ENCODE results near the gene FXYD6.
"Not testable (repeated sequence)": the region's sequence is repeated elsewhere in the genome, so short reads cannot be mapped to it uniquely, and the experiment has no call there.

The FXYD6 gene

DNA sequence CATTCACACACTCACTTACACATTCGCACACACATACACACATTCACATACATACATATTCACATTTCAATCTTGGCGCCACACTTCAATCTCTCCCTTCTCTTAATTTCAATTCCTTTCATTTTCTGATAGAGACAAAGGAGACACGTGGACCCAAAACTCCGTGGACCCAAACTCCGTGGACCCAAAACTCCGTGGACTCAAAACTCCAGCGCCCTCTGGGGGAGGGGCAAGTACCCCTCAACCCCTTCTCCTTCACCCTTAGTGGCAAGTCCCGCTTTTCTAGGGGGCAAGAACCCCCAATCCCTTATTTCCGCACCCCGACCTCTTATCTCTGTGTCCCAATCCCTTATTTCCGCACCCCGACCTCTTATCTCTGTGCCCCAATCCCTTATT lies 66.4 kb downstream of the FXYD6 start:
- DNase-seq = not testable (repeated sequence)

DNA sequence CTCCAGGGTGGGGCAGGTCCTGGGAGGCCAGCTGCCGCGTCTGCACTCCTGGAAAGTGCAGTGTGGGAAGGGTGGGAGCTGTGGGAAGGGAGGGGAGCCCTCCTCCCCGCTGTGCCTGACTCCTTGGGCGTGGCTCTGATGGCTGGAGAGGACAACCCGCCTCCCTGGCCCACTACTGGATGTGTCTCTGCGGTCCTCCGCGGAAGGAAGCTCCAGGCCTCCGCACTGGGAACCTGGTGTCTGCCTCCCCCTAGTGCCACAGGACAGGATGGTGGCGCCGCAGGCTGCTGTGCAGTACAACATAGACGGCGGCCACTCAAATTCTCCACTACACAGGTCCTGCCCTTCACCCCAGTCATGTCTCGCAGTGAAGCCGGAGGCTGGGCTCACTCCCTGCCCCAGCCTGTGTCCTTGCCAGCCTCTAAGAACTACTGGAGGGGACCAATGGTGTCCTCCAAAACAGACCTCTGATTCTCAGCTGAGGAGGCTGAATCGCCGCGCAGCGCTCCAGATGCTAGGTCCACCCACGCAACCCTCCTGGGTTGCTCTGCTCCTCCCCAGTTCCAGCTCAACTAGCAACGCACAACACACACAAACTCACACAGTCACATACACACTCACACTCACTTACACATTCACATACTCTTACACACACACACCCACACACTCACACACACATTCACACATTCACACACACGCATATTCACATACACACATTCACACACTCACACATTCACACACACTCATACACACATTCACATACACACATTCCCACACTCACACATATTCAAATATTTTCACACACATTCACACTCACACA lies 67.0 kb downstream of the FXYD6 start:
- peak; percentile 76 to 81 for DNase-seq

DNA sequence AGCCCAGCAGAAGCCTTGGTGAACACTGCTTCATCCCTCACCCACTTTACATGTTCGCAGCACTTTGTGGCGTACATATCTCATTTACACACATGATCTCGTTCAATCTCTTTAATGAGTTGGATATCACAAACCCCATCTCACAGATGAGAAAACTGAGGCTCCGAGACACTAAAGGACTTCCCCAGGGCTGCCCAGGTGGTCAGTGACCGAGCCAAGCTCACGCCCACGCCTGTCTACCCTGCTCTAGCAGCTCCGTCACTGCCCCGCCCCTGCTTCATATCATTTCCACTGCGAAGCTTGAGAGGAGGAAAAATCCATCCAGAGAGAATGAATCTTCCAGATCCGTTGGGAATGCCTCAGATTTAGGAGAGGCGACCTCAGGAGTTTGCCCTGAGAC lies 67.7 kb downstream of the FXYD6 start:
- DNase-seq = no peak

DNA sequence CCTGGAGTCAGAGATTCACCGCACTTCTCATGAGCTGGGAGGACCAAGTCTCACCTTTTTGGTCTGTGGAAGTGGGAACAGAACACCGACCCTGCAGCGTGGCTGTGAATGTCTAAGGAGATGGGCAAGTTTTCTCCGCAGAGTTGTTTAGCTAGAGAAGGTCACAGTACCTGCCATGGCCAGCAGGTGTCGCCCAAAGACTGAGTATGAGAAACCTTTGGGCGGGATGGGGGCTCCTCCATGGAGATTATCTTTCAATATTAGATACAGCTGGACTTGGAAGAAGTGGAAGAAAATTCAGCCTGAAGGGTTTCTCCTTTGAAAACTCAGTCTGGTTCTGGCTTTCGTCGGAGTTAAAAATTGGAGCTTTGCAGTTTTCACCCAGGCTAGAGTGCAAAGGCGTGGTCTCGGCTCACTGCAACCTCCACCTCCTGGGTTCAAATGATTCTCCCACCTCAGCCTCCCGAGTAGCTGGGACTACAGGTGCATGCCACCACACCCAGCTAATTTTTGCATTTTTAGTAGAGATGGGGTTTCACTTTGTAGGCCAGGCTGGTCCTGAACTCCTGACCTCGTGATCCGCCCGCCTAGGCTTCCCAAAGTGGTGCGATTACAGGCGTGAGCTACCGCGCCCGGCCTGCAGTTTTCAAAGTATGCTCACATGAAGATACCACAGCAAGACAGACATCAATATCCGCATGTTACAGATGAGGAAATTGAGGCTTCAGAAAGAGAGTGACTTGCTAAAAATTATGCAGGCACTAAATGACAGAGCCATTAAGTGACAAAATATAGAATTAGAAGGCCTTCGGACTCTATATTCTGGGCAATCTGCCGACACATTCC lies 68.8 kb downstream of the FXYD6 start:
- peak in 1 of 2 donors; percentile 95 for DNase-seq

DNA sequence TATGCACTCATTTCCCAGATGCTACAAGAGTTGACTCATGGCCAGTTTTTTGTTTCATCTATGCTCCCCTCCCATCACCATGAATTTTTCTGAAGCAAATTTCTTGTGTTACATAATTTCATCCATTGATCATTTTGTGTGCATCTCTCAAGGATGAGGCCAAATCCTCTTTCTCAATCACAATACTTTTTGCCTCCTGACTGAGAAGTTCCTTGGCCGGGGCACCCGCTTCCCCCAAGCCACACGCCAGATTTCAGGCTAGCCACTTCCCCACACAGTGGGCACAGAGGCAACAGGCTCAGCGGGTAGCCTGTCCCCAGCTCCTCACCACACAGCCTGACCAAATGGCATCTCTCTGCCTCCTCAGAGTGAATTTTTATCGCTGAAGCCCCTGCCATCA lies 69.6 kb downstream of the FXYD6 start:
- peak; percentile 72 to 82 for DNase-seq

DNA sequence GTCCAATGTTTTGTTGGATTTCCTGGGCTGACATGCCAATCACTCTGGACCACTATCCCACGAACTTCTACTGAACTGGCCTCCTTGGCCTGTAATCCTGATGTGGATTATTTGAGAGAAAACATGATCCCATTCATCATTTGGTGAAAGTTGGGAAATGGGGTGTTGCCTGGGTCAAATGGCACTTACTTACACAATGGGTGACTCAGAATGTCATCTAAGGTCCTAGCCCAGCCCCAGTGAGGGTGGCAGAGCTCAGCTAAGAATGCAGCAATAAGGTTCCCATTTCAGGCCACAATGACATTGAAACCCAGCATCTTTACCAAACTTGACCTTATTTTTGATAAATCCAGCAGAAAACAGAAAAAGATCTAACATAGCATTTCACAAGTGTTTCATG lies 71.4 kb downstream of the FXYD6 start:
- DNase-seq = peak; percentile 89 to 91

DNA sequence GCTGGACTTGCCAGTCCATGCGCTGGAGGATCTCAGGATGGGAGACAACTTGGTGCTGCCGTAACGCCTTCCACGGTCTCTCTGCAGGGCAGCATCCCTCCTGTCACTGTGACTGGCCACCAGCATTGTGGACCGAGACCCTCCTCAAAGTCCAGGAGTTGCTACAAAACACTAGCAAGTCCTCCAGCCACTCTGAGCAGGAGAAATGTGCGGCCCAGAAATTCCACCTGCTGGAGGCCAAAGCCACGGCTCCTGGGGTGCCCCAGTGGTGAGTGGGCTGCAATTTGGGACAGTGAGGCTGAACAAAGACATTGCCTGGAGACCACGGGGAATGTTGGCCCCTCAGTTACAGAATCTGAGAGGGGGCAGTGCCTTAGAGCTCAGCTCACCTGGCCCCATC lies 72.6 kb downstream of the FXYD6 start:
- no peak for DNase-seq

DNA sequence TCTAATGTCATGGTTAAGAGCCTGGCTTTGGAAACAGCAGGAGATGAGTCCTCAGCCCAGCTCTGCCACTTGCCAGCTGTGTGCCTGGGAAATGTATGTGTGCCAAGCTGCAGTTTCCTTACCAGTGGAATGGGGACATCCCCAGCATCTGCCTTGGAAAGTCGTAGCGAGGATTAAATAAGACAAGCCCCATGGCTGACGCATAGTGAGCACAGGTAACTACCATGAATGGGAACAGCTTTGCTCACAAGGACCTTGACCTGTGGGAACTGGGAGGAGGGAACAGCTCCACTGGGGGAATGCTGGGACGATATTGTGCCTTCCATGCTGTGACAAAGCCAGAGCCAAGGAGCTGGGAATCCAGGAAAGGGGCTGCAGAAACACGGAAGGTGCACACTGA lies 76.8 kb downstream of the FXYD6 start:
- DNase-seq = no peak

DNA sequence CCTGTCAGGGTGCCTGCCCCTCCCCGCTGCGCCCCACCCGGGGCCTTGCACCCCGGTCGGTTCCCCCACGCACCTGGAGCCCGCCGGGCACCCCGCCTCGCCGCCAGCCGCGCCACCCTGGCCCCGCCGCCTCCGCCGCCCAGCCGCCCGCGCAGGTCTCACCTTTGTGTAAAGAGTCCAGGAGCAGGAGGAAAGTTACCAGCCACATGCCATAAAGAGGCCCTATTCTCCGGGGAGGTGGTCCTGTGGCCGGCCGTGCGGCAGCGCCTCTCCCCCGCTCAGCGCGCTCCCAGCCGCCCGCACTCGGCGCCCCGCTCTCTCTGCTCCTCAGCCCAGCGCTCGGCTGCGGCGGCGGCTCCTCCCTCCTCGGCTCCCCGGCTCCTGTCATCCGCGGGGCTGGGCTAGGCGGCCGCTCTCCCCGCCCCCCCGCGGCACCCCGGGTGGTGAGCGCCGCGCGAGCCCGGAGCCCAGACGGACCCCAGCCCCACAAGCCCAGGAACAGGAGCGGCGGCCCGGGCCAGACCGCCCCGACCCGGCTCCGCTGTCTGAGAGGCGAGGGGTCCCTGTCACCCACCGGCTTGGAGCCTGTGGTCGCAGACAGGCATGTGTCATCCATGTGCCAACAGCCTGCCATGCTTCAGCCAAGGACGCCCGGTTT lies 79.5 kb downstream of the FXYD6 start, which contains the start of gene DSCAML1:
TSS of gene DSCAML1 (minus strand) at position 345 of the 658 bp plus-strand sequence. CDS start at position 208, 137 bp downstream.
- DNase-seq = no peak

DNA sequence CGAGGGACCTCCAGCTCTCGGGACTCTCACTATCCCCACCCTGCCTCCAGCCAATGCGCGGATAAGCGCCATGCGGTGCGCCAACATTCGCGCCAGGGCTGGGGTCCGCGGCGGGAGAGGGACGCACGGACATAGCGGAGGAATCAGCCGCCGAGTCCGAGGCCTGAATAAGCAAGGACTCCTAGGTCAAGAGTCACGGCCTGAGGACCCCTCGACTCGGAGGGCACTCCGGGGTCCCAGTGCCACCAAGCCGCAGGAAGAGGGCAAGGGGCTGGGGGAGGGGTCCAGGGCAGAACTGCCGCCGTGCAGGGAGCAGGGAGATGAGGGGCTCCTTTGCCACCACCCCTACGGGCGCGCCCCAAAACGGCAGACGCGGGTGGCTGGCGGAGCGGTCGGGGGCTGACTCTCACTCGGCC lies 80.0 kb downstream of the FXYD6 start:
- no peak for DNase-seq

DNA sequence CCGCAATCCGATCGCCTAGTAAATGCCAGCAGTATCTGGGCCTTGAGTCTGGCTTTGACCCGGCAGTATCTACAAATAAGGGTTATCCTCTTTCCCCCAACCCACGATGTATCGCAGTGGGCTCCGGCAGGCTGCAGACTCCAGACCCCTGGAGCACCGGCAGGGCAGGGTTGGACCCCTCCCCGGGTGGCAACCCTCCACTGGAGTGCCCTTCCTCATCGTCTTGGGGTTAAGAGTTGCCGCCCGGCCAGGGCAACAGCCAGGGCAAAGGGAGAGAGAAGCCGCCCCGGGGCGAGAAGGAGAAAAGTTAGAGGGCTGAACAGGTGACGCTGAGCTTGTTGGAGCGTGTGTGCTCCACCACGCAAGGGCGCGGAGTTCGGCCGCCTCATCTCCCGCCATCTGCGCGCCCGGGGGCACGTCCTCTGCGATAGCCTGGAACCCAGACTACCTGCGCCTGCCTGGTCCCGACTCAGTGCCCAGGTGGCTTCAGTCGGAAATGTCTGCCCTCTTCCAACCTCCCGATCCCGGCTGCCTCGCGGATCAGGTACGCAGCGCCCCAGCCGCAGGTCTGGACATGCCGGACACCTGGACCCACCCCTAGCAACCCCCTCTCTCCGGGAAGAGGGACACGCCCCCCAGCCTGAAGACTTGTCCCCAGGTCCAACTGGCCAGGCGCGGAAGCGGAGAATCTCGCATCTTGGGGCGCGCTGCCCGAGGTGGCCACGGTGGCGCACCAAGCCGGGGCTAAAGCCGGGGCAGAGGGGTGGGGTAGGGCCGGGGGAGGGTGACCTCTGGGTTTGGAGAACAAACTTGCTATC lies 80.6 kb downstream of the FXYD6 start:
- no peak for DNase-seq

DNA sequence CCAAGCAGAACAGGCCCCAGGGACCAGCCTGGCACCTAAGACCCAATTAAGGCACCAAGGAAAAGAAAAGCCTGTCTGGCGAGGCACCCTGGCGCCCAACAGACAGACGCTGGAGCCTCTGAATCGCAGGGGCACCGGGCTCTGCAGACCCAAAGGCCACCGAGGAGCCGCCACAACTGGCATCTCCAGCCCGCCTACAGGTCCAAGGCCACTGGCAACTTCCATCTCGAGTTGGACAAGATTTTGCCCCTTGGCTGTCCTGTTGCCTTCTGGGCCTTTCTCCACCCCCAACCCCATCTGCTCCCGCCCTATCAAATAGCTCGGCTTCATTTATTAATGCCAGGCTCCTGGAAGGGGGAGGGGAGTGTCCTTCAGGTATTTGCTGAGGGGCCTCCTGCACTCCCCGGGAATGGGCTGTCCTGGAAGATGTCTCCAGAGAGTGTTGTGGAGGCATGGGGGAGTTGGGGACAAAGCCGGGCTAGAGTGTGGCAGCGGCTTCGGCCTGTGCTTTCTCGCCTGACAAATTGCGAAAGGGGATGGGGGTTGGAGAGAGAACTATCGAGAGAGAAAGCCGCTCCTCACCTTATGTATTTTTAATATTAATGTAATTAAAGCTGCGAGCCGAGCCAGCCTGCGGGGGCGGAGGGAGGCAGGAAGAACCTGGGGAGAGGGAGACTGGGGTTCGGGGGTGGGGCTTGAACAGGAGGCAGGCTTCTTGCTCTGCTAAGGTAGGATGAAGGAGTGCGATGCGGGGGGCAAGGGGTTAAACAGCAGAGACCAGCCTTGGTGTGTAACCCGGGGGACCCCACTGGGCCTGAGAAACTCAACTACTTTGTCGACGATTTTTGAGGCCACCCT lies 81.5 kb downstream of the FXYD6 start:
- DNase-seq = no peak

DNA sequence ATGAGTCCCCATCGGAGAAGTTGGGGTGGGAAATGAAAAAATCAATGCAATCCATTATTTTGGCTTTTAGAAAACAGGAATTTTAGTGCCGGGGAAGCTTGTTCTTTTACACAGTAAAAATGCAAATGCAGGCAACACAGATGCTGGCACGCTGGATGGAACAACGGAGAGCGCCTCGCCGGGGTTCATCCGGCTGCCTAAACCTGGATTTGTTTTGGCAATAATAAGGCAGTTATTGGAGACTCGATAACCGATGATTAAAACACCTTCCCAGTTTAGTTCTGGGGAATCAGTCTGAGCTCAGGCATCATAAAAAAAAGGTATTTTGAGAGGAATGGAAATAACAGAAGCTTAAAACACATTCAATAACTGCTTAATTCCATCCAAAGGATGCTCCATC lies 82.3 kb downstream of the FXYD6 start:
- DNase-seq = no peak

DNA sequence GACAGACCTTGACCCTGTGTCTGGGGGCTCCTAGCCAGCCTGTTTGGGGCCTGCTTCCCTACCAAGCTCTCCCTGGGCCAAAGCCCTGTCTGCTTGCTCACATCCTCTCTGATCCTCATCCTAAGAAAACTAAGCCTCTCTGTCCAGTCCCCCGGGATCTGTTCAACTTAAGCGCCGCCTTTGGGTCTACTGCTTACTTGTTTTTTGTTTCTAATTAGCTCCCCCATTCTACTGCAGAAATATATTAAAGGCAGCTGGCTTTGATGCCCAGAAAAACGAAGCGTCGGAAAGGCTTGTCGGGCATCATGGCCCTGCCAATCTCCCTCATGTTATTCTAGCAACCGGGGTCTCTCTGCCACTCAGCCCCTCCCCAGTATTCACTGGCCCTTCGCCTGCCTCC lies 82.9 kb downstream of the FXYD6 start:
- DNase-seq = no peak

DNA sequence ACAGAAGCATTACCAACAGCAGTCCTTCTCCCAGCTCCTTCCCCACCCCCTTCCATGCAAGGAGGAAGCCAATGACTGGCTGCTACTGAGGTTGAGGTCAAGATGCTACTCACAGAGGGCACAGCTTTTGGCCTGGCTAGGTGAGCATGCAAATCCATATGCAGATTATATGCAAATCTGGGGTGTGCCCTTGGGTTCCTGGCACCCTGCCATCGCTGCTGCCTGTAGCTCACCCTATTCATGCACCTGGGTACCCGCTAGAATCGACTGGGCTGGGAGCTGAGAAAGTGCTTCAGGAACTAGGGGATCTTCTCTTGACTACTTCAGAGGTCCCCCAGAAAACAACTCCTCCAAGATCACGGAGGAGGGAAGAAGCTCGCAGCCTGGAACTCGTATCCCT lies 83.5 kb downstream of the FXYD6 start:
- no peak for DNase-seq

DNA sequence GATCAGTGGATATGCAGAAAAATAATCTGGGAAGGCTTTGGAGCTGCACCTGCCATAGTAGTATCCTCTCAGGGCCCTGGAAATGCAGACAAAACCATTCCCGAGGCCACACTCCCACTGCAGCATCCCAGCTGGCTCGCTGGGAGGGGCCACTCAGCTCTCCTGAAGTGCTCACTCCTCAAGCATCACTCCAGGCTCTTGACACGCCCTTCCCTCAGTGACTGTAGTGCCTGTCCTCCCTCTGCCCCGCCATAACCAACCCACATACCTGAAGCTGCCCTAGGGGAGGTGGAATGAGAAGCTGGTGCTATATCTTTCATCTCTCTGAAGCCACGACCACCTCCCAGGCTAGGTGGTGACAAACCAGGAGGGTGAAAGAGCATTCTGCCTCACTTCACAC lies 84.2 kb downstream of the FXYD6 start:
- no peak for DNase-seq

DNA sequence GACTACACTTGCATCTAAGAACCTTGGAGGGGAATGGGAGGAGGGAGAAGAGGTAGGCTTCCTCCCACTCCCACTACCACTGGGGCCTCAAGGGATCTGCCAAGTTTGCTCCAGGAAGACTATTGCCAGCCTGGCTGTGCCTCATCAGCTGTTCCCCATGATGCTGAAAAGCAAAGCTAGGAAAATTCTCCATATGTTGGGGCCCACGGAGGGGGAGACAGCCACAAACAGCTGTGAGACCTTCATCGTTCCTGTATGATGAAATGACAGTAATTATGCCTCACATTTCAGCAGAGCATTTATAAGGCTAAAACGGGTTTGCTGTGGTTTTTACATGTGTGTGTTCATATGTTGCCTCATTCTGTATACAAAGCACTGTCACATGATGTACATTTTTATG lies 86.2 kb downstream of the FXYD6 start:
- DNase-seq = no peak

DNA sequence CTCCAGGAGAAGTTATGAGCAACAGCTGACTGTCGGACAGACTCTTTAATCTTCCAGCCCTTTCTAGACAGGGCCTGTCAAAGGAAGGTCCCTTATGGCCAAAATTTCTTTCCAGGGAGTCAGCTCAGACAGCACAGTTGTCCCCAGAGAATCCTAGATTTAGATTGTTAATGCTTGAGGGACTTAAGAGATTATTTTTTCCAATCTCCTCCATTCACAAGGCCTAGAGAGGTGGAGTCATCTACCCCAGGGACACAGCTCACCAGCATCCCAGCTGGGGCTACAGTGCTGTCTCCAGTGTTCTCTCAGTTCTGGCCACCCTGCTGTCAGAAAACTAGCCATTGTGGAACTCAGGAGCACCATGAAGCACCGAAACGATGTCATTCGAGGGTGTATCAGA lies 87.2 kb downstream of the FXYD6 start:
- DNase-seq = no peak

Data from inflammatory macrophage treated with lipopolysaccharide for 1 hour (primary cell).